Gastroesophageal sphincter (tissue), 3 donors: Measurements from ENCODE around the gene PTPRN2.

Source experiments
- CTCF ChIP-seq, 4 experiments: fragments of 200-600 bp in 2 of 4; fragments of 450-650 bp in 2 of 4; sonication (generic) in 1 of 4; IDR thresholded peaks; one replicate each; pipeline ENCODE4 v1.5.1; 2017 to 2019; ENCODE audit warnings: antibody characterized with exemption in 4 of 4, mild to moderate bottlenecking in 2 of 4, moderate library complexity in 2 of 4
- POLR2AphosphoS5 ChIP-seq: sonication (generic); formaldehyde crosslinking; IDR thresholded peaks from one replicate; pipeline ENCODE4 v1.6.1; 2017; ENCODE audit warnings: antibody characterized with exemption

GRCh38 chr7:158013085-158013668 lies 574.4 kb downstream of the PTPRN2 start:
- TF ChIP-seq POLR2AphosphoS5 (no peak), CTCF (IDR thresholded peaks at IDR 0.05) (no peak)
